Thyroid gland (tissue), 4 donors: Measurements from ENCODE around the gene KTN1. TPM values are rescaled to one million over a fixed set of nuclear protein-coding genes. Genes with fewer than 3 reads are reported as not detected.
A peak's percentile ranks its signal among the peaks of the same experiment; 100 is the strongest.

Experiments used
- DNase-seq, 2 donors: peaks; one replicate each; pipeline ENCODE4 v3.0.0-alpha.2; 2019
- H3K27ac ChIP-seq, 3 donors: fragments of 200-600 bp; sonication (generic); 1 replicate in 2 of 3; 2 replicates in 1 of 3; pipeline ENCODE4 v1.5.1; 2016 to 2019; ENCODE audit warnings: mild to moderate bottlenecking in 1 of 3, moderate library complexity in 1 of 3
- H3K27me3 ChIP-seq: fragments of 200-600 bp; sonication (generic); one replicate; pipeline ENCODE4 v1.5.1; 2019
- H3K36me3 ChIP-seq, 2 donors: fragments of 200-600 bp; sonication (generic); one replicate each; pipeline ENCODE4 v1.5.1; 2016 to 2019
- H3K4me1 ChIP-seq, 2 donors: fragments of 200-600 bp; sonication (generic); one replicate each; pipeline ENCODE4 v1.5.1; 2017 to 2019
- H3K4me3 ChIP-seq, 3 donors: fragments of 200-600 bp; sonication (generic); replicated peaks in 1 of 3; 1 replicate in 2 of 3; 2 replicates in 1 of 3; pipeline ENCODE4 v1.5.1; 2016; ENCODE audit warnings: mild to moderate bottlenecking in 1 of 3
- H3K9me3 ChIP-seq: fragments of 200-600 bp; sonication (generic); one replicate; pipeline ENCODE4 v1.5.1; 2017
- POLR2A ChIP-seq, 2 donors: fragments of 450-650 bp; IDR thresholded peaks; one replicate each; pipeline ENCODE4 v1.6.1; 2017; ENCODE audit warnings: antibody characterized with exemption in 2 of 2, mild to moderate bottlenecking in 2 of 2, moderate library complexity in 1 of 2
- WGBS, 2 donors: methylation state at CpG; one replicate each; pipeline ENCODE4 v1.1.5; 2017; 5-methylcytosine and 5-hydroxymethylcytosine counted together
- intact Hi-C: fragments of 100-400 bp; cut with DNase I; formaldehyde crosslinking; loops from one replicate; pipeline ENCODE4 v1.15.1; 2023
- total RNA-seq, 4 donors: library from RNA; depleted of rRNA; stranded (reverse); fragments of >200 nt; gene quantifications; one replicate each; pipeline ENCODE4 v1.2.3, GENCODE V29; 2016
- TF ChIP-seq, protein P1 (sequence below), 6 experiments: fragments of 200-600 bp in 3 of 6; fragments of 450-650 bp in 3 of 6; sonication (generic) in 3 of 6; IDR thresholded peaks; one replicate each; pipeline ENCODE4 v1.5.1; 2016 to 2019; ENCODE audit warnings: antibody characterized with exemption in 6 of 6, mild to moderate bottlenecking in 2 of 6, inconsistent platforms in 1 of 6, moderate library complexity in 1 of 6

The KTN1 gene, protein sequence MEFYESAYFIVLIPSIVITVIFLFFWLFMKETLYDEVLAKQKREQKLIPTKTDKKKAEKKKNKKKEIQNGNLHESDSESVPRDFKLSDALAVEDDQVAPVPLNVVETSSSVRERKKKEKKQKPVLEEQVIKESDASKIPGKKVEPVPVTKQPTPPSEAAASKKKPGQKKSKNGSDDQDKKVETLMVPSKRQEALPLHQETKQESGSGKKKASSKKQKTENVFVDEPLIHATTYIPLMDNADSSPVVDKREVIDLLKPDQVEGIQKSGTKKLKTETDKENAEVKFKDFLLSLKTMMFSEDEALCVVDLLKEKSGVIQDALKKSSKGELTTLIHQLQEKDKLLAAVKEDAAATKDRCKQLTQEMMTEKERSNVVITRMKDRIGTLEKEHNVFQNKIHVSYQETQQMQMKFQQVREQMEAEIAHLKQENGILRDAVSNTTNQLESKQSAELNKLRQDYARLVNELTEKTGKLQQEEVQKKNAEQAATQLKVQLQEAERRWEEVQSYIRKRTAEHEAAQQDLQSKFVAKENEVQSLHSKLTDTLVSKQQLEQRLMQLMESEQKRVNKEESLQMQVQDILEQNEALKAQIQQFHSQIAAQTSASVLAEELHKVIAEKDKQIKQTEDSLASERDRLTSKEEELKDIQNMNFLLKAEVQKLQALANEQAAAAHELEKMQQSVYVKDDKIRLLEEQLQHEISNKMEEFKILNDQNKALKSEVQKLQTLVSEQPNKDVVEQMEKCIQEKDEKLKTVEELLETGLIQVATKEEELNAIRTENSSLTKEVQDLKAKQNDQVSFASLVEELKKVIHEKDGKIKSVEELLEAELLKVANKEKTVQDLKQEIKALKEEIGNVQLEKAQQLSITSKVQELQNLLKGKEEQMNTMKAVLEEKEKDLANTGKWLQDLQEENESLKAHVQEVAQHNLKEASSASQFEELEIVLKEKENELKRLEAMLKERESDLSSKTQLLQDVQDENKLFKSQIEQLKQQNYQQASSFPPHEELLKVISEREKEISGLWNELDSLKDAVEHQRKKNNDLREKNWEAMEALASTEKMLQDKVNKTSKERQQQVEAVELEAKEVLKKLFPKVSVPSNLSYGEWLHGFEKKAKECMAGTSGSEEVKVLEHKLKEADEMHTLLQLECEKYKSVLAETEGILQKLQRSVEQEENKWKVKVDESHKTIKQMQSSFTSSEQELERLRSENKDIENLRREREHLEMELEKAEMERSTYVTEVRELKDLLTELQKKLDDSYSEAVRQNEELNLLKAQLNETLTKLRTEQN (N-terminal part only)
- 100 to 1,000 TPM; 164 to 222 (median 195) TPM for total RNA-seq

DNA sequence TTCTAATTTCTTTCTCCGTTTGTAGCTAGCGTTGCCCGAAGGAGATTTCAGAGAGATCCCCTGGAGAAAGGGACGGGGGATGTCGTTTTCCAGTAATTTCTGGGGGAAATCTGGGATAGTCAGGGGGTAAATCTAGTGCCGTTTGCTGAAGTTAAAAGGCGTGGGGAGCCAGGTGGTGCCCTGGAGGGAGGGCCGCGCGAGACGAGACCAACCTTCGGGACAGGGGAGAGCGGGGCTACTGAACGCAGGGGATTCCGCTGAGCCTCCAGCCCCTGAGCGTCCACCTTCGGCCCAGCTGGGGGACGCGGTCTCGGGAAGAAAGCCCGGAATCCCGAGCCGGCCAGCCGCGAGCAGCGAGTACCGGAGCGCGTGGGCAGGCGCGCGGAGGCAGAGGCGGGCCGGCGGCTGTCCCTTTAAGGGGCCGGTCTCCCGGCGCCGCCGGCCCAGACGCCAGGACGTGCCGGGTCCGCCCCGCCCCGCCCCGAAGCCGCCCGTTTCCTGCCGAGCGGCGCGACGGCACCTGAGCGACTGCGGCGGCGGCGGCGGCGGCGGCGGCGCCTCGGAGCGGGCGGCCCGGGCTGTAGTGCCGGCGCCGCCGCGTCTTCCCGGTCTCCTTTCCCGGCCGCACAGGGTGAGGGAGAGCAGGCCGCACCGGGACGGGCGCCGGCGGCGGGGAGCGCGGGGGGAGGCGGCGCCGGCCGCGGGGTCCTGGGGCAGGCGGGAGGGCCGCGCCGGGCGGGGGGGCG is at the start of gene KTN1:
KTN1 (plus strand) TSS at position 484 of the 746 bp plus-strand sequence. CDS start 31,842 bp downstream, outside the sequence.
- Histone ChIP-seq H3K27ac (peak within 1 kb of the TSS; percentile 88 to 91 (median 90)), H3K27me3 (no peaks in the 10 kb centered on the region), H3K9me3 (no peaks in the 10 kb centered on the region), H3K4me3 (peak within 1 kb of the TSS; percentile 61 to 97 (median 84)), H3K4me1 (peaks cover 21 to 26% of the 10 kb centered on the region in 2 donors), H3K36me3 (no peaks in the 10 kb centered on the region)
- intact Hi-C loops = no loop called here
- peak; percentile 85 to 87 for DNase-seq
- peak; percentile 32 to 86 for TF ChIP-seq POLR2A (IDR thresholded peaks at IDR 0.05)
- TF ChIP-seq, protein P1, sequence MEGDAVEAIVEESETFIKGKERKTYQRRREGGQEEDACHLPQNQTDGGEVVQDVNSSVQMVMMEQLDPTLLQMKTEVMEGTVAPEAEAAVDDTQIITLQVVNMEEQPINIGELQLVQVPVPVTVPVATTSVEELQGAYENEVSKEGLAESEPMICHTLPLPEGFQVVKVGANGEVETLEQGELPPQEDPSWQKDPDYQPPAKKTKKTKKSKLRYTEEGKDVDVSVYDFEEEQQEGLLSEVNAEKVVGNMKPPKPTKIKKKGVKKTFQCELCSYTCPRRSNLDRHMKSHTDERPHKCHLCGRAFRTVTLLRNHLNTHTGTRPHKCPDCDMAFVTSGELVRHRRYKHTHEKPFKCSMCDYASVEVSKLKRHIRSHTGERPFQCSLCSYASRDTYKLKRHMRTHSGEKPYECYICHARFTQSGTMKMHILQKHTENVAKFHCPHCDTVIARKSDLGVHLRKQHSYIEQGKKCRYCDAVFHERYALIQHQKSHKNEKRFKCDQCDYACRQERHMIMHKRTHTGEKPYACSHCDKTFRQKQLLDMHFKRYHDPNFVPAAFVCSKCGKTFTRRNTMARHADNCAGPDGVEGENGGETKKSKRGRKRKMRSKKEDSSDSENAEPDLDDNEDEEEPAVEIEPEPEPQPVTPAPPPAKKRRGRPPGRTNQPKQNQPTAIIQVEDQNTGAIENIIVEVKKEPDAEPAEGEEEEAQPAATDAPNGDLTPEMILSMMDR (IDR thresholded peaks at IDR 0.05) = no peak
- 0 to 1% methylated on average over 17 to 29 of the region's 96 CpGs for WGBS, 2 donors

DNA sequence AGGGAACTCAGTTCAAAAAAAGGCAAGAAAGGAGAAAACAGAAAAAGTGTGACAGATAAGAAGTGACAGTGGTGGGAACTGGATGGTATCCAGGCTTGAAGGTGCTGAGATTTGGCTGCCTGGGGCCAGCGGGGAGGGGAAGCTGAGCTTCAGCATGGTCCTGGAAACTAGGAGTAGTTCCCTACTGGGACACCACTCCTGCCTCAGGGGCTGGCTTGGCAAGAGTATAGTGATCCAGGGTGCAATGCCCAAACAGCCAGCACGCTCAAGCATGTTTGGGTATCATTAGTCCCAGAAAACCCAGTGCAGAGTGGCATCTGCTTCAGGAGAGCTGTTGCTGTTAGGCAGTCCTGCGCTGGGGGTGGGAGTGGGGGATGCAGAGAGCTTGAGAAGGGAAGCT is 49.5 kb upstream of the KTN1 start:
- Histone ChIP-seq H3K4me3 (no peak overlapping the region), H3K36me3 (no peaks in the 10 kb centered on the region), H3K27ac (no peak overlapping the region), H3K4me1 (no peaks in the 10 kb centered on the region), H3K27me3 (no peaks in the 10 kb centered on the region), H3K9me3 (no peaks in the 10 kb centered on the region)
- 90 to 94% methylated on average over 3 of the region's 3 CpGs for WGBS, 2 donors
- TF ChIP-seq, protein P1 (IDR thresholded peaks at IDR 0.05) = no peak
- no peak for TF ChIP-seq POLR2A (IDR thresholded peaks at IDR 0.05)
- intact Hi-C loops = no loop called here
- no peak for DNase-seq

DNA sequence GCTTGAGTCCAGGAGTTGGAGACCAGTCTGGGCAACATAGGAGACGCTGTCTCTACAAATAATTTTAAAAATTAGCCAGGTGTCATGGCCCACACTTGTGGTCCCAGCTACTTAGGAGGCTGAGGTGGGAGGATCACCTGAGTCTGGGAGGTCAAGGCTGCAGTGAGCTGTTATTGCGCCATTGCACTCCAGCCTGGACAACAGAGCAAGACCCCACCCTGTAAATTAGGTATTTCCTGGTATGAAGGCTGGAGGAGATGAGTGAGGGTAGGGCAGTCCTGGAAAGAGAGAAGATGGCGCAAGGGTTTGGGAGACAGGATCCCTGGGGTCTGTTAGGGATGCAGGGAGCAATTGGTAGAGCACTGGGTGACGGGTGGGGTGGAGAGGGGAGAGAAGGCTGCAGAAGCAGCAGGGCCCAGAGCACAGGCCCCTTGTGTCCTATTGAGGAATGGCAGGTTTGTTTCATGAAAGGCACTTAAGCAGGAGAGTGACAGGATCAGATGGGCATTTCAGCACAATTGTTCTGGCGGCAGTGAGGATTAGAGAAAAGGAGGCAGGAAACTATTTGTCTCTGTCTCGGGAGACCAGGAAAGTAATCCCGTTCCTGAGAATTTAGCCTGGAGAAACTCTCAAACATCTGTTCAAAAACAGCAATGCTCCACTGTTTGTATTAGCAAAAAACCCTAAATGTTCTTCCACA is 47.2 kb upstream of the KTN1 start:
- no peaks in the 10 kb centered on the region for H3K27me3 ChIP-seq
- no peak overlapping the region for H3K4me3 ChIP-seq
- H3K36me3 ChIP-seq = no peaks in the 10 kb centered on the region
- WGBS, 2 donors = 82 to 84% methylated on average over 7 of the region's 7 CpGs
- no peaks in the 10 kb centered on the region for H3K9me3 ChIP-seq
- H3K27ac ChIP-seq = no peak overlapping the region
- no peak for TF ChIP-seq POLR2A (IDR thresholded peaks at IDR 0.05)
- TF ChIP-seq, protein P1 (IDR thresholded peaks at IDR 0.05) = no peak
- DNase-seq = no peak
- no peaks in the 10 kb centered on the region for H3K4me1 ChIP-seq
- intact Hi-C loops = no loop called here

DNA sequence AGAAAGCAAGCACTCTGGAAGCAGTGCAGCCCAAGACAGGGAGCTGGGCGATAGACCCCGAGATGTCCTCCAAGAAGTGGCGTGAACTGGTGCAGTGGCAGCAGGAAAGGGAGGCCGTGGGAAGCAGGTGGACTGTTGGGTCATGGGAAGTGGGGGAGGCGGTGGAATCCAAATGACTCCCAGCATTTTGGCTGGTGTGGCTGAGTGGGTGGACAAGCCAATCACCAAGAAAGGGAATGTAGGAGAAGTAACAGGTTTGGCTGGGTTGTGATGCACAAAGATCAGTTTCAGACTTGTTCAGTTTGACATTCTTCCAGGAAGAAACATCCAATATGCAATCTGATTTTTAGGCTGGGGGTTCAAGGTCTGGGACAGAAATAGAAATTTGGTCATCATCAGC is 46.0 kb upstream of the KTN1 start:
- no peak for DNase-seq
- Histone ChIP-seq H3K9me3 (no peaks in the 10 kb centered on the region), H3K4me1 (no peaks in the 10 kb centered on the region), H3K36me3 (no peaks in the 10 kb centered on the region), H3K27me3 (no peaks in the 10 kb centered on the region), H3K27ac (no peak overlapping the region), H3K4me3 (no peak overlapping the region)
- TF ChIP-seq, protein P1 (IDR thresholded peaks at IDR 0.05) = no peak
- no peak for TF ChIP-seq POLR2A (IDR thresholded peaks at IDR 0.05)
- intact Hi-C loops = no loop called here
- WGBS, 2 donors = 88 to 91% methylated on average over 5 of the region's 5 CpGs
